Stimulated activated CD4-positive, alpha-beta T cell treated with anti-CD3 and anti-CD28 coated beads, Interleukin-15, amount 100 ng/mL, for 1 hour (primary cell): ENCODE measurements around the gene SLCO1B1.

Source experiments
- DNase-seq, 2 donors: peaks; one replicate each; pipeline ENCODE4 v3.0.0-alpha.2; 2020; ENCODE audit warnings: low read depth in 1 of 2, low spot score in 1 of 2

SLCO1B1 gene

DNA sequence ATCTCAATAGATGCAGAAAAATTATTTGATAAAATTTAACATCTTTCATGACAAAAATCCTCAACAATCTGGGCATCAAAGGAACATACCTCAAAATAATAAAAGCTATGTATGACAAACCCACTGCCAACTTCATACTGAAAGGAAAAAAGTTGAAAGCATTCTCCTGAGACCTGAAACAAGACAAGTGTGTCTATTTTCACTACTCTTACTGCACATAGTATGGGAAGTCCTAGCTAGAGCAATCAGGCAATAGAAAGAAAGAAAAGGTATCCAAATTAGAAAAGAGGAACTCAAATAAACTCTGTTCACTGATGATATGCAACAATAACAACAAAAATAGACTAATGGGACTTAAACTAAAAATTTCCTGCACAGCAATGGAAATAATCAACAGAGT is 90.1 kb downstream of the SLCO1B1 start:
- DNase-seq, result no peak

GRCh38 chr12:21221778-21222177 is 90.8 kb downstream of the SLCO1B1 start:
- no peak for DNase-seq

DNA sequence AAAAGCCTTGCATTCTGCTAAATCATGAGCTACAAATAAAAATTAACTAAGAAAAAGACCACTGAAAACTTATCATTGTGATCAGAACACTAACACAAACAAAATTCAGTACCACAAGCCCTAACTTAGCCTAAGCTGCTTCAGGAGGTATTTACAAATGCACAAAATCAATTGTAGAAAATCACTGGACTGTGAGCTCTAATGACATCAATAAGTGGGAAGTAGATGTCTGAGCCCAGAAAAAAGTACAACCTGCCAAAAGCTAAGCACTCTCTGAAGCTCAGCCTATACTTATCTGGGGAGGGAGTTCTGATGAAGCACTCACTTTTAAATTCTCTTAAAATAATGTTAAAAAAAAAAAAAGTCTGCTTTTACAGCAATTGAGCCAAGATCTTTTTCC is 92.9 kb downstream of the SLCO1B1 start:
- no peak for DNase-seq

DNA sequence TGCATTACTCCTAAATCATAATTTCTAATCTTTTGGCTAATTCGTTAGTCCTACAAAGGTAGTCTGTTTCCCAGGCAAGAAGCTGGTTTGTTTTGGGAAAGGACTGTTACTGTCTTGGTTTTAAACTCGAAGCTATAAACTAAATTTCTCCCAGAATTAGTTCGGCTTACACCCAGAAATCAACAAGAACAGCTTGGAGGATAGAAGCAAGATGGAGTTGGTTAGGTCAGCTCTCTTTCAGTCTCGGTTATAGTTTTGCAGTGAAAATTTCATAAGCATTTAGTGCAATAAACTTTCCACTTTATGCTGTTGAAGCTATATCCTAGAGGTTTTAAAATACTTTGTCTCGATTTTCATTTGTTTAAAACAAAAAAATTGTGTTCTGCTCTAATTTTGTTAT is 103.4 kb downstream of the SLCO1B1 start:
- no peak for DNase-seq

DNA sequence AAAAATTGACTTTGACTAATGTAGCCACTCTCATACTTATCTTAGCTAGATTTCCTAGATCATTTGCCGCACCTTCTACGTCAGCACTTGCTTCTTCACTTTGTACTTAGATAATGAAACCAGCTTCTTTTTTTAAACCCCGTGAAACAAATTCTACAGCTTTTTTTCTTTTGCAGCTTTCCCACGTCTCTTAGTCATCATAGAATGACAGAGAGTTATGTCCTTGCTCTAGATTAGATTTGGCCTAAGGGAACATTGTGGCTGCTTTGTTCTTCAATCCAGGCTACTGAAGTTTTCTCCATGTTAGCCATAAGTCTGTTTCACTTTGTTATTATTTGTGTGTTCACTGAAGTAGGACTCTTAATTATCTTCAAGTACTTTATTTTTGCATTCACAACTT is 108.9 kb downstream of the SLCO1B1 start:
- DNase-seq, result no peak

DNA sequence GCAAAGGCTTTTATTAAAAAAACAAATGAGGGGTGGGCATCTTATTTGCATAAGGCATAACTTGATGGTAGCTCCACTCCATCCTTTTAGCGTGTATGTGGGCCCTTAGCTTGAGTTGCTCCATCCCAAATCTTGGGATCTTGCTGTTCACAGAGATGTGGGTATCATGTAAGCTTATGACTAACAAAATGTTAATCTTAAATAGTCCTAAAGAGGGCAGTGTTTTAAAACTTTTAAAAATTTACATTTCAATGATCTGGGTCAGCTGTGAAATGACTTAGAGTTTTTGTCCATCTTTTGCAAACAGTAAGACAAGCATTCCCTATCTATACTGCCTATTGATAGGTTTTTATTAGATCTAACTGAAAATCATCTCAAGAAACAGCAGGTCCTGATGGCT is 117.7 kb downstream of the SLCO1B1 start:
- DNase-seq, result no peak

GRCh38 chr12:21252070-21252469 is 121.1 kb downstream of the SLCO1B1 start:
- no peak for DNase-seq

- no peak for DNase-seq
Observed at GRCh38 chr12:21257172-21257571, 126.2 kb downstream of the SLCO1B1 start.

DNA sequence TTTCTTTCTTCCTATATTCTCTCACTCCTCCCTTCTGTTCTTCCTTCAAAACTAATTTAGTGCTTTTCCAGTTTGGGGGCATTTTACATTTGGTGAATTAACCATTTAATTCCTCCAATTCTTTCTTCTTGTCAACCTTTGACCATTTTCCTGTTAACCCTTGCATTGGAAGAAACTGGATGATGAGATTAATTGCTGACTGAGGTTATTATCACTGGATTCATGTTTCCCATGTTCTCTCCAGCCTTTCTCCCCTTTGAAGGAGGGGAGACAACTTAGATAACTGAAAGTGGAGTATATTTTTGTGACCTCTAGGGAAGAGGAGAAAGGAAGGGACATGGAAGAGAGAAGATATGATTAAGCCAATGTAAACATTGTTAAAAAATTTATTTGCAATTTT is 133.2 kb downstream of the SLCO1B1 start:
- no peak for DNase-seq

GRCh38 chr12:21265932-21266331 is 134.9 kb downstream of the SLCO1B1 start:
- DNase-seq, result no peak

DNA sequence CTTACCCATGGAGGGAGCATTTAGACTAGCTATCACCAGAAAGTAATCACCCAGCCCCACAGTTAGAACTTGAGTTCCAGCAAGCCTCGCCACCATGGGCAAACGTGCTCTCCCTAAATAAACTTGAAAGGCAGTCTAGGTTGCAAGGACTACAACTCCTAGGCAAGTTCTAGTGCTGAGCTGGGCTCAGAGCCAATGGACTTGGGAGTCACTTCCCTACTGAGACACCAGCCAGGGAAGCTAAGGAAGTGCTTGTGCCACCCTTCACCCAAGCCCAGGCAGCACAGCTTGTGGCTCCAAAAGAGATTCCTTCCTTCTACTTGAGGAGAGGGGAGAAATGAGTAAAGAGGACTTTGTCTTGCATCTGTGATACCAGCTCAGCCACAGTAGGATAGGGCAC is 145.8 kb downstream of the SLCO1B1 start:
- DNase-seq, result no peak
